CD14-positive monocyte (primary cell): ENCODE measurements around the gene NELL1. TPM values are rescaled to one million over a fixed set of nuclear protein-coding genes. Genes with fewer than 3 reads are reported as not detected.

Source experiments
- DNase-seq, 3 donors: peaks; one replicate each; pipeline ENCODE4 v3.0.0-alpha.2; 2011 to 2022
- H2AFZ ChIP-seq: 2 replicates; pipeline ENCODE4 v1.6.0; 2012; ENCODE audit warnings: mild to moderate bottlenecking, low read depth, low read length, inconsistent platforms; ENCODE audit not compliant: insufficient read depth, poor library complexity, severe bottlenecking
- H3K27ac ChIP-seq, 2 donors: 1 replicate in 1 of 2; 2 replicates in 1 of 2; pipeline ENCODE4 v1.5.1; 2012 to 2013; ENCODE audit warnings: low read length in 2 of 2, control low read depth in 1 of 2, inconsistent platforms in 1 of 2, low read depth in 1 of 2, mild to moderate bottlenecking in 1 of 2
- H3K27me3 ChIP-seq, 2 donors: one replicate each; pipeline versions ENCODE4 v1.6.0 to v1.6.1; 2011 to 2013; ENCODE audit warnings: low read length in 2 of 2; ENCODE audit not compliant: control insufficient read depth in 2 of 2, insufficient read depth in 2 of 2
- H3K36me3 ChIP-seq, 2 donors: replicated peaks in 1 of 2; 1 replicate in 1 of 2; 2 replicates in 1 of 2; pipeline versions ENCODE4 v1.5.1 to v1.6.1; 2012 to 2013; ENCODE audit warnings: low read length in 2 of 2, control low read depth in 1 of 2, inconsistent platforms in 1 of 2, mild to moderate bottlenecking in 1 of 2; ENCODE audit not compliant: insufficient read depth in 2 of 2, control insufficient read depth in 1 of 2
- H3K4me1 ChIP-seq, 2 donors: 1 replicate in 1 of 2; 2 replicates in 1 of 2; pipeline versions ENCODE4 v1.5.1 to v1.6.1; 2012 to 2013; ENCODE audit warnings: low read length in 2 of 2, control low read depth in 1 of 2, inconsistent platforms in 1 of 2, mild to moderate bottlenecking in 1 of 2, moderate library complexity in 1 of 2; ENCODE audit not compliant: insufficient read depth in 2 of 2, control insufficient read depth in 1 of 2
- H3K4me2 ChIP-seq: replicated peaks from 2 replicates; pipeline ENCODE3; 2012; ENCODE audit warnings: low read length, moderate library complexity, mild to moderate bottlenecking; ENCODE audit not compliant: poor library complexity, severe bottlenecking; ENCODE audit errors: extremely low read depth
- H3K4me3 ChIP-seq, 3 experiments: fragments of 200-600 bp in 1 of 3; sonication (generic) in 1 of 3; replicated peaks in 1 of 3; 1 replicate in 2 of 3; 2 replicates in 1 of 3; pipeline ENCODE4 v1.5.1; 2011 to 2013; ENCODE audit warnings: low read length in 3 of 3, mild to moderate bottlenecking in 3 of 3, control low read depth in 2 of 3, low read depth in 2 of 3, inconsistent platforms in 1 of 3, moderate library complexity in 1 of 3
- H3K79me2 ChIP-seq: 2 replicates; pipeline ENCODE4 v1.6.0; 2012; ENCODE audit warnings: mild to moderate bottlenecking, control low read depth, inconsistent platforms, low read length, moderate library complexity; ENCODE audit not compliant: insufficient read depth
- H3K9ac ChIP-seq: 2 replicates; pipeline ENCODE4 v1.6.0; 2017; ENCODE audit warnings: low read length, mild to moderate bottlenecking; ENCODE audit not compliant: insufficient read depth, poor library complexity, severe bottlenecking
- H3K9me3 ChIP-seq, 2 donors: replicated peaks in 1 of 2; 1 replicate in 1 of 2; 2 replicates in 1 of 2; pipeline versions ENCODE4 v1.5.1 to v1.6.1; 2012 to 2013; ENCODE audit warnings: low read length in 2 of 2, control low read depth in 1 of 2; ENCODE audit not compliant: control insufficient read depth in 1 of 2, insufficient read depth in 1 of 2
- H4K20me1 ChIP-seq: 2 replicates; pipeline ENCODE4 v1.6.0; 2012; ENCODE audit warnings: mild to moderate bottlenecking, low read length, control low read depth, moderate library complexity; ENCODE audit not compliant: insufficient read depth
- H3K27ac Mint-ChIP-seq, 7 donors: one replicate each; pipeline ENCODE4 v1.8.0; 2020; ENCODE audit warnings: mild to moderate bottlenecking in 7 of 7, mixed read lengths in 7 of 7, moderate library complexity in 6 of 7, inconsistent platforms in 2 of 7
- H3K27me3 Mint-ChIP-seq, 3 donors: one replicate each; pipeline ENCODE4 v1.8.0; 2021 to 2022; ENCODE audit warnings: low read depth in 3 of 3, mild to moderate bottlenecking in 3 of 3, mixed read lengths in 3 of 3, moderate library complexity in 3 of 3, inconsistent platforms in 1 of 3
- H3K36me3 Mint-ChIP-seq, 2 donors: one replicate each; pipeline ENCODE4 v1.8.0; 2020; ENCODE audit warnings: mixed read lengths in 2 of 2, inconsistent platforms in 1 of 2, mild to moderate bottlenecking in 1 of 2
- H3K4me1 Mint-ChIP-seq: one replicate; pipeline ENCODE4 v1.8.0; 2020; ENCODE audit warnings: mild to moderate bottlenecking, mixed read lengths
- H3K4me3 Mint-ChIP-seq, 2 donors: one replicate each; pipeline ENCODE4 v1.8.0; 2020; ENCODE audit warnings: mild to moderate bottlenecking in 2 of 2, mixed read lengths in 2 of 2, moderate library complexity in 1 of 2
- H3K9me3 Mint-ChIP-seq, 7 donors: one replicate each; pipeline ENCODE4 v1.8.0; 2020 to 2022; ENCODE audit warnings: mixed read lengths in 7 of 7, mild to moderate bottlenecking in 6 of 7, moderate library complexity in 6 of 7, inconsistent platforms in 2 of 7
- CTCF ChIP-seq: fragments of 200-600 bp; IDR thresholded peaks from one replicate; pipeline ENCODE4 v1.8.0; 2022; ENCODE audit warnings: antibody characterized with exemption, mild to moderate bottlenecking
- WGBS: methylation state at CpG from one replicate; pipeline ENCODE4 v1.1.5; 2013; ENCODE audit warnings: missing lambda C conversion rate; ENCODE audit not compliant: insufficient coverage; 5-methylcytosine and 5-hydroxymethylcytosine counted together
- intact Hi-C, 2 donors: fragments of 100-400 bp; cut with micrococcal nuclease; formaldehyde crosslinking; loops; one replicate each; pipeline versions ENCODE4 v1.15.0 to v1.15.1; 2023
- polyA plus RNA-seq, 3 donors: library from polyadenylated mRNA; depleted of rRNA in 1 of 3; unstranded in 2 of 3; stranded (reverse) in 1 of 3; fragments of 300-500 nt in 2 of 3; fragments of >200 nt in 1 of 3; fragmentation: Illumina TruSeq in 2 of 3; gene quantifications; 1 replicate in 2 of 3; 2 replicates in 1 of 3; pipeline ENCODE4 v1.2.3, GENCODE V29; 2012 to 2021

Gene NELL1
- polyA plus RNA-seq, 3 donors = not detected

- intact Hi-C loops = no loop called here
Measured at GRCh38 chr11:20934516-20934915, 265.1 kb downstream of the NELL1 start.

GRCh38 chr11:20937826-20938225, 268.4 kb downstream of the NELL1 start:
- 89% methylated on average over 6 of the region's 7 CpGs for WGBS
- no peak overlapping the region for H3K4me3 Mint-ChIP-seq

More at GRCh38 chr11:20934516-20934915, 265.1 kb downstream of the NELL1 start:
- H3K4me2 ChIP-seq = no peak overlapping the region
- no peak for DNase-seq
- no peaks in the 10 kb centered on the region for H3K9me3 ChIP-seq
- H3K36me3 ChIP-seq = no peaks in the 10 kb centered on the region
- H2AFZ ChIP-seq = no peak overlapping the region
- no peak overlapping the region for H3K9ac ChIP-seq
- H3K4me3 ChIP-seq = no peak overlapping the region
- no peak for TF ChIP-seq CTCF
- no peaks in the 10 kb centered on the region for H4K20me1 ChIP-seq
- no peaks in the 10 kb centered on the region for H3K4me1 Mint-ChIP-seq
- H3K27ac ChIP-seq = no peak overlapping the region
- no peaks in the 10 kb centered on the region for H3K27me3 ChIP-seq
- WGBS = 71% methylated on average over 1 of the region's 2 CpGs
- H3K36me3 Mint-ChIP-seq = no peaks in the 10 kb centered on the region
- peaks cover 0 to 4% (median 0%) of the 10 kb centered on the region in 7 donors for H3K9me3 Mint-ChIP-seq
- no peak overlapping the region for H3K4me3 Mint-ChIP-seq
- H3K4me1 ChIP-seq = no peaks in the 10 kb centered on the region
- H3K27ac Mint-ChIP-seq = no peak overlapping the region
- H3K79me2 ChIP-seq = no peaks in the 10 kb centered on the region
- H3K27me3 Mint-ChIP-seq = peaks cover 0 to 2% (median 2%) of the 10 kb centered on the region in 3 donors

More at GRCh38 chr11:20937826-20938225, 268.4 kb downstream of the NELL1 start:
- Mint-ChIP-seq H3K27me3 (peaks cover 0 to 2% (median 2%) of the 10 kb centered on the region in 3 donors), H3K27ac (no peak overlapping the region), H3K9me3 (peaks cover 0 to 7% (median 2%) of the 10 kb centered on the region in 7 donors), H3K36me3 (no peaks in the 10 kb centered on the region), H3K4me1 (no peaks in the 10 kb centered on the region)
- Histone ChIP-seq H3K27me3 (no peaks in the 10 kb centered on the region), H3K4me3 (no peak overlapping the region), H3K36me3 (no peaks in the 10 kb centered on the region), H3K27ac (no peak overlapping the region), H3K4me1 (no peaks in the 10 kb centered on the region), H3K9me3 (no peaks in the 10 kb centered on the region), H3K4me2 (no peak overlapping the region), H3K79me2 (no peaks in the 10 kb centered on the region), H2AFZ (no peak overlapping the region), H4K20me1 (no peaks in the 10 kb centered on the region), H3K9ac (no peak overlapping the region)
- no peak for DNase-seq
- no peak for TF ChIP-seq CTCF
- intact Hi-C loops = no loop called here
